ENCODE data around the gene TPO.
"Not testable (repeated sequence)": the region's sequence is repeated elsewhere in the genome, so short reads cannot be mapped to it uniquely, and the experiment has no call there.

Gene TPO

GRCh38 chr2:1413156-1413710 is at the start of gene TPO:
Gene TPO (plus strand): TSS chr2:1413463. CDS start chr2:1414409, 946 bp downstream.
- no peak for DNase-seq

GRCh38 chr2:1366546-1367134 is 46.6 kb upstream of the TPO start:
- DNase-seq: no peak

GRCh38 chr2:1367601-1368000 is 45.7 kb upstream of the TPO start:
- DNase-seq: no peak

GRCh38 chr2:1369905-1370304 is 43.4 kb upstream of the TPO start:
- no peak for DNase-seq

- DNase-seq: no peak
Measured at GRCh38 chr2:1370461-1370860, 42.8 kb upstream of the TPO start.

- DNase-seq: no peak
Measured at GRCh38 chr2:1371082-1371481, 42.2 kb upstream of the TPO start.

GRCh38 chr2:1373830-1374229 is 39.4 kb upstream of the TPO start:
- DNase-seq: no peak

- DNase-seq: no peak
Measured at GRCh38 chr2:1374287-1374686, 39.0 kb upstream of the TPO start.

- DNase-seq: no peak
Measured at GRCh38 chr2:1375794-1376193, 37.5 kb upstream of the TPO start.

GRCh38 chr2:1377473-1377872 is 35.8 kb upstream of the TPO start:
- no peak for DNase-seq

- no peak for DNase-seq
Measured at GRCh38 chr2:1378456-1379150, 34.7 kb upstream of the TPO start.

- DNase-seq: no peak
Measured at GRCh38 chr2:1381644-1382043, 31.6 kb upstream of the TPO start.

GRCh38 chr2:1387954-1388725 is 25.1 kb upstream of the TPO start:
- DNase-seq: not testable (repeated sequence)

- DNase-seq: not testable (repeated sequence)
Measured at GRCh38 chr2:1390118-1390517, 23.1 kb upstream of the TPO start.

GRCh38 chr2:1393321-1393720 is 19.9 kb upstream of the TPO start:
- DNase-seq: no peak

GRCh38 chr2:1394709-1395408 is 18.4 kb upstream of the TPO start:
- no peak for DNase-seq

- DNase-seq: no peak
Measured at GRCh38 chr2:1397350-1397749, 15.9 kb upstream of the TPO start.

- DNase-seq: no peak
Measured at GRCh38 chr2:1398191-1398590, 15.1 kb upstream of the TPO start.

GRCh38 chr2:1400943-1401735 is 12.1 kb upstream of the TPO start:
- no peak for DNase-seq

GRCh38 chr2:1402064-1402463 is 11.2 kb upstream of the TPO start:
- DNase-seq: no peak

GRCh38 chr2:1403565-1403964 is 9.7 kb upstream of the TPO start:
- no peak for DNase-seq

GRCh38 chr2:1405124-1405523 is 8.1 kb upstream of the TPO start:
- DNase-seq: no peak

All from stimulated activated CD4-positive, alpha-beta T cell treated with anti-CD3 and anti-CD28 coated beads, Interleukin-4, amount 100 ng/mL, for 24 hours (primary cell).